Esophagus squamous epithelium (tissue), 4 donors: ENCODE measurements around the gene SGSM1.

Experiments used
- POLR2A ChIP-seq, 4 donors: fragments of 450-650 bp; IDR thresholded peaks; one replicate each; pipeline ENCODE4 v1.6.1; 2017; ENCODE audit warnings: antibody characterized with exemption in 4 of 4, mild to moderate bottlenecking in 4 of 4, moderate library complexity in 3 of 4
- TF ChIP-seq, protein P1 (sequence below), 6 experiments: fragments of 450-650 bp in 4 of 6; fragments of 200-600 bp in 2 of 6; sonication (generic) in 2 of 6; IDR thresholded peaks; one replicate each; pipeline ENCODE4 v1.5.1; 2016 to 2019; ENCODE audit warnings: antibody characterized with exemption in 6 of 6, mild to moderate bottlenecking in 4 of 6, moderate library complexity in 4 of 6

DNA sequence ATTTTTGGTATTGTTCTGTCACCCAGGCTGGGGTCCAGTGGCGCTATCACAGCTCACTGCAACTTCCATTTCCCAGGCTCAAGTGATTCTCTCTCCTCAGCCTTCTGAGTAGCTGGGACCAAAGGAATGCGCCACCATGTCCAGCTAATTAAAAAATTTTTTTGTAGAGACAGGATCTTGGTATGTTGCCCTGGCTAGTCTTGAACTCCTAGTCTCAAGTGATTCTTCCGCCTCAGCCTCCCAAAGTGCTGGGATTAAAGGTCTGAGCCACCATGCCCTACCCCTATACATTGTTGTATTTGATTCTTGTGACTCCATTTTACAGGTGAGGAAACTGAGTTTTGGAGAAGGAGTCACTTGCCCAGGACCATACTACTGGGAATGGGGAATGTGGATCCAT lies 158.4 kb downstream of the SGSM1 start:
- no peak for TF ChIP-seq POLR2A (IDR thresholded peaks at IDR 0.05)
- TF ChIP-seq, protein P1, sequence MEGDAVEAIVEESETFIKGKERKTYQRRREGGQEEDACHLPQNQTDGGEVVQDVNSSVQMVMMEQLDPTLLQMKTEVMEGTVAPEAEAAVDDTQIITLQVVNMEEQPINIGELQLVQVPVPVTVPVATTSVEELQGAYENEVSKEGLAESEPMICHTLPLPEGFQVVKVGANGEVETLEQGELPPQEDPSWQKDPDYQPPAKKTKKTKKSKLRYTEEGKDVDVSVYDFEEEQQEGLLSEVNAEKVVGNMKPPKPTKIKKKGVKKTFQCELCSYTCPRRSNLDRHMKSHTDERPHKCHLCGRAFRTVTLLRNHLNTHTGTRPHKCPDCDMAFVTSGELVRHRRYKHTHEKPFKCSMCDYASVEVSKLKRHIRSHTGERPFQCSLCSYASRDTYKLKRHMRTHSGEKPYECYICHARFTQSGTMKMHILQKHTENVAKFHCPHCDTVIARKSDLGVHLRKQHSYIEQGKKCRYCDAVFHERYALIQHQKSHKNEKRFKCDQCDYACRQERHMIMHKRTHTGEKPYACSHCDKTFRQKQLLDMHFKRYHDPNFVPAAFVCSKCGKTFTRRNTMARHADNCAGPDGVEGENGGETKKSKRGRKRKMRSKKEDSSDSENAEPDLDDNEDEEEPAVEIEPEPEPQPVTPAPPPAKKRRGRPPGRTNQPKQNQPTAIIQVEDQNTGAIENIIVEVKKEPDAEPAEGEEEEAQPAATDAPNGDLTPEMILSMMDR (IDR thresholded peaks at IDR 0.05): no peak
